ENCODE measurements around the gene DHRS13.
"Not testable (repeated sequence)": the region's sequence is repeated elsewhere in the genome, so short reads cannot be mapped to it uniquely, and the experiment has no call there.

DHRS13 gene

GRCh38 chr17:28935744-28936460, 33.0 kb upstream of the DHRS13 start:
- DNase-seq (ENCODE audit: low spot score): no peak

- not testable (repeated sequence) for DNase-seq (ENCODE audit: low spot score)
Observed at GRCh38 chr17:28934508-28934907, 31.6 kb upstream of the DHRS13 start.

- no peak for DNase-seq (ENCODE audit: low spot score)
Observed at GRCh38 chr17:28929787-28930186, 26.9 kb upstream of the DHRS13 start.

- DNase-seq (ENCODE audit: low spot score): no peak
Observed at GRCh38 chr17:28928061-28928460, 25.2 kb upstream of the DHRS13 start.

GRCh38 chr17:28926786-28927185, 23.9 kb upstream of the DHRS13 start:
- DNase-seq (ENCODE audit: low spot score): no peak

GRCh38 chr17:28926366-28926765, 23.5 kb upstream of the DHRS13 start:
- no peak for DNase-seq (ENCODE audit: low spot score)

- no peak for DNase-seq (ENCODE audit: low spot score)
Observed at GRCh38 chr17:28925912-28926365, 23.1 kb upstream of the DHRS13 start.

GRCh38 chr17:28920201-28920600, 17.3 kb upstream of the DHRS13 start:
- no peak for DNase-seq (ENCODE audit: low spot score)

- DNase-seq (ENCODE audit: low spot score): no peak
Observed at GRCh38 chr17:28918295-28918694, 15.4 kb upstream of the DHRS13 start.

- no peak for DNase-seq (ENCODE audit: low spot score)
Observed at GRCh38 chr17:28917465-28917864, 14.6 kb upstream of the DHRS13 start.

- DNase-seq (ENCODE audit: low spot score): no peak
Observed at GRCh38 chr17:28917029-28917428, 14.2 kb upstream of the DHRS13 start.

- DNase-seq (ENCODE audit: low spot score): peak; percentile 60
Observed at GRCh38 chr17:28916302-28916934, 13.5 kb upstream of the DHRS13 start.

- no peak for DNase-seq (ENCODE audit: low spot score)
Observed at GRCh38 chr17:28912938-28913333, 10.1 kb upstream of the DHRS13 start.

GRCh38 chr17:28912281-28912937, 9.5 kb upstream of the DHRS13 start:
- DNase-seq (ENCODE audit: low spot score): peak; percentile 28

GRCh38 chr17:28911411-28912045, 8.6 kb upstream of the DHRS13 start:
- DNase-seq (ENCODE audit: low spot score): no peak

- no peak for DNase-seq (ENCODE audit: low spot score)
Observed at GRCh38 chr17:28910534-28910933, 7.7 kb upstream of the DHRS13 start.

- DNase-seq (ENCODE audit: low spot score): peak; percentile 34
Observed at GRCh38 chr17:28908640-28909167, 5.8 kb upstream of the DHRS13 start.

GRCh38 chr17:28907709-28908475, 5.0 kb upstream of the DHRS13 start:
- DNase-seq (ENCODE audit: low spot score): no peak

- DNase-seq (ENCODE audit: low spot score): no peak
Observed at GRCh38 chr17:28906706-28907438, 4.0 kb upstream of the DHRS13 start.

- DNase-seq (ENCODE audit: low spot score): no peak
Observed at GRCh38 chr17:28906276-28906675, 3.4 kb upstream of the DHRS13 start.

- no peak for DNase-seq (ENCODE audit: low spot score)
Observed at GRCh38 chr17:28904800-28905199, 1.9 kb upstream of the DHRS13 start.
